22Rv1 (cell line): ENCODE results near the gene CTSF.

ENCODE experiments used
- H3K27ac ChIP-seq: fragments of 450-650 bp; 2 replicates; pipeline ENCODE4 v1.5.1; 2017
- ZFX ChIP-seq: fragments of 450-650 bp; IDR thresholded peaks from 2 replicates; pipeline ENCODE4 v1.6.1; 2017; ENCODE audit warnings: antibody characterized with exemption, borderline replicate concordance
- TF ChIP-seq, protein P1 (sequence below): fragments of 450-650 bp; IDR thresholded peaks from 2 replicates; pipeline ENCODE4 v1.5.1; 2017; ENCODE audit warnings: mild to moderate bottlenecking

The CTSF gene

DNA sequence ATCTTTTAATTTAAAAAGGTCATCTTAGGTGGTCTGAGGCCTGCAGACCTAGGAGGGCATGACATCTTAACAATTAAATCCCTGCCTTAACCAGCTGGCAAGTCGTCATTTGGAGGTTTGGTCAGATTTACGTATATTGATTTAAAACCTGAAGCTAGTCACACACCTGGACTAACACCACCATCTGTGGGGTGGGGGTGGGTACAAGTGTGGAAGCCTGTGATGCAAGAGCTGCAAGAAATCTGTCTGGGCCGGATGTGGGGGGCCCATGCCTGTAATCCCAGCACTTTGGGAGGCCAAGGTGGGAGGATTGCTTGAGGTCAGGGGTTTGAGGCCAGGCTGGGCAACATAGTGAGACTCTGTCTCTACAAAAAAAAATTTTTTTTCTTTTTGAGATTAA lies 12.9 kb upstream of the CTSF start:
- TF ChIP-seq, protein P1, sequence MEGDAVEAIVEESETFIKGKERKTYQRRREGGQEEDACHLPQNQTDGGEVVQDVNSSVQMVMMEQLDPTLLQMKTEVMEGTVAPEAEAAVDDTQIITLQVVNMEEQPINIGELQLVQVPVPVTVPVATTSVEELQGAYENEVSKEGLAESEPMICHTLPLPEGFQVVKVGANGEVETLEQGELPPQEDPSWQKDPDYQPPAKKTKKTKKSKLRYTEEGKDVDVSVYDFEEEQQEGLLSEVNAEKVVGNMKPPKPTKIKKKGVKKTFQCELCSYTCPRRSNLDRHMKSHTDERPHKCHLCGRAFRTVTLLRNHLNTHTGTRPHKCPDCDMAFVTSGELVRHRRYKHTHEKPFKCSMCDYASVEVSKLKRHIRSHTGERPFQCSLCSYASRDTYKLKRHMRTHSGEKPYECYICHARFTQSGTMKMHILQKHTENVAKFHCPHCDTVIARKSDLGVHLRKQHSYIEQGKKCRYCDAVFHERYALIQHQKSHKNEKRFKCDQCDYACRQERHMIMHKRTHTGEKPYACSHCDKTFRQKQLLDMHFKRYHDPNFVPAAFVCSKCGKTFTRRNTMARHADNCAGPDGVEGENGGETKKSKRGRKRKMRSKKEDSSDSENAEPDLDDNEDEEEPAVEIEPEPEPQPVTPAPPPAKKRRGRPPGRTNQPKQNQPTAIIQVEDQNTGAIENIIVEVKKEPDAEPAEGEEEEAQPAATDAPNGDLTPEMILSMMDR = no peak
- TF ChIP-seq ZFX = no peak

DNA sequence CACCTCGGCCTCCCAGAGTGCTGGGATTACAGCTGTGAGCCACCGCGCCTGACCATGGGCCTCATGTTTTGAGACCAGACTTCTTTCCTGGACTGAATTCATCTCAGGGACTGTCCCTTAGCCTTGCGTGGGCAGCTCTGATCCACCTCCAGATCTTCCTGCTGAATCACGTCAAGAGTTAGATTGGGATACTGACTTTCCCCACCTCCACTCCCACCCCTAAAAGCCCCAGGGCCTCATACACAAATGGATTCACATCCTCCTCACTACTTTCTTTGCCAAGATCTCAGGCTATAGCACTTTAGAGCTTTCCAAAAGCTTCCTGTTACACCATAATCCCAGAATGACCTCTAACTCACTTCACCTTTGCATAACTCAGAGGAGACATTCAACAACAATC lies 12.4 kb upstream of the CTSF start:
- TF ChIP-seq, protein P1 = no peak
- TF ChIP-seq ZFX = no peak
- H3K27ac ChIP-seq = no peak overlapping the region

More for the DNA sequence above, 12.9 kb upstream of the CTSF start:
- H3K27ac ChIP-seq = no peak overlapping the region

DNA sequence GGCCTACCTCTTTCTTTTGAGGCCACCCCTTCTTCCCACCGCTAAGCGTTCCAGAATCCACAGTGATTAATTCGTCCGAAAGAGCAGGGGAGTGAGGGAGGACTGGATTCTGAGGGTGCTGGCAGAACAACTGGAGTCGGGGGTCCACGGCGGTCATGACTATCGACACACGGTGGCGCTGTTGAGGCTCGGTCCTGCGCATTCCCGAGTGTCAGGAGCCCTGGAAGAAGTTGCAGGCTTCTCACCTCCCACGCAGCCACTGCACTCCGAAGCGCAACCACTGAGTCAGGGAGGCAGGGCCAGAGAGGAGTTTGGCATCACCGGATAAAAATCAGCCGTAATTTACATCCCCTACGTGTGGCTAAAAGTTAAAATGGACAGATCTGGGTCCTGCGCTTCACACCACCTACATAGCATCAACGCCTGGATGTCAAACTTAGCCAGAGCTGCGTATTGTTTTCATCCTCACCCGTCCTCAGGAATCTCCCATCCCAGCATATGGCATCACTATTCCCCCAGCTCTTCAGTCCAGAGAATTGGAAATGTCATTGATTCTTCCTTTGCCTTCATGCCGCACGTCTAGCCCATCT lies 10.7 kb upstream of the CTSF start:
- TF ChIP-seq ZFX = no peak
- TF ChIP-seq, protein P1 = peak; percentile 85
- no peak overlapping the region for H3K27ac ChIP-seq

DNA sequence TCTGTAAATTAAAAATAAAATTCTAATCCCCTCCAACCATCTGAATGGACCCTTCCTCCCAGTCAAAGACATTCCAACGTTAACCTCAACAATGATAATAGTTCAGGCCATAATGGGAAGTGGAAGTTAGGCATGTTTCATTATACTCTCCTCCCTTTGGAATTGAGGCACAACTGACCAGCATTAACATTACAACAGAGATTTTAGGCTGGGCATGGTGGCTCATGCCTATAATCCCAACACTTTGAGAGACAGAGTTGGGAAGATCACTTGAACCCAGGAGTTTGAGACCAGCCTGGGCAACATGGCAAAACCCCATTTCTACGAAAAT lies 2.4 kb upstream of the CTSF start:
- TF ChIP-seq, protein P1 = no peak
- no peak for TF ChIP-seq ZFX
- H3K27ac ChIP-seq = no peak overlapping the region

DNA sequence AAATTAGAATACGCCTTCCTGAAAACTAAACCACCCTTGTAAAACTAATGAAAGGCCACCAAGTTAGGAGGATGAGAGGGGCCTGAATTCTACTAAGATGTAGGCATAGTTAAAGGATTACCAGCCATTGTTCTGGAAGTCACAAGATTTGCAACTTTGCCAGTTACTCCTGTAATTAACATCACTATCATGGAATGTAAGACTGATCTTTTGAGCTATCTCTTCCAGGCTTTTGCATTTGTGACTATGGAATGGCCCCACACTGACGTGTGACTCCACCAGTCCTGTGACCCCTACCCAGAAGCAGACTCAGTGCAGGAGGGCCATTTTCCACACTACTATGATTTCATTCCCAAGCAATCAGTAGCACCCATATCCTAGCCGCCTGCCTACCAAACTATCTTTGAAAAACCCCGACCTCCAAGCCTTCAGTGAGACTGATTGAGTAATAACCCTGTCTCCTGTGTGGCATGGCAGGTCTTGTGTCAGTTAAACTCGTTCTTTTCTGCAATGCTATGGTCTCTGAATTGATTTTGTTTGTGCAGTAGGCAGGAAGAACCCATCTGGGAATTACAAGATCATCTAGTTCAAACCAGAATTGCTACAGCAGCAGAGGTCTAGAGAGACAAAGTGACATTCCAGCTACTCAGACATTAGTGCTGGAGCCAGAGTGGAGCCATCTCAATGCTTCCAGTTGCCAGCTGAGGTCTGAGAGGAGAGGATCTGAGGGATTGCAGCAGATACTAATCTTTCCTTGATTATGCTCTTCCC lies 1.9 kb upstream of the CTSF start:
- no peak for TF ChIP-seq ZFX
- TF ChIP-seq, protein P1 = no peak
- no peak overlapping the region for H3K27ac ChIP-seq

DNA sequence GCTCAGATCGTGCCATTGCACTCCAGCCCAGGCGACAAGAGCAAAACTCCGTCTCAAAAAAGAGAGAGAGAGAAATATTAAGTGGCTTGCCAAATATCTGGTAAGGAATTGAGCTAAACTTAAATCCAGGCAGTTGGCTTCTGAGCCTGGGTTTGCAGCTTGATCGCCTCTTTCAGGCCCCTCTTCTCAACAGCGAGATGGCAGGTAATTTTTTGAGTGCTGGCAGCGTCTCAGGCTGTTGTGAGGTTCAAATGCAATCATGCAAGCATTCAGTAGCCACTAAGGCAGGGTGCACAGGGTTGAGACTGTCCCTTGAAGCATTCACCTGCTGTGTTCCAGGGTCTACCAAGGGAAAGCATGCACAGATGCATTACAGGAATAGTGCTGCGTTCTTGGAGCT lies 670 bp upstream of the CTSF start:
- peak overlapping the region; percentile 31 for H3K27ac ChIP-seq
- no peak for TF ChIP-seq ZFX
- TF ChIP-seq, protein P1 = no peak

DNA sequence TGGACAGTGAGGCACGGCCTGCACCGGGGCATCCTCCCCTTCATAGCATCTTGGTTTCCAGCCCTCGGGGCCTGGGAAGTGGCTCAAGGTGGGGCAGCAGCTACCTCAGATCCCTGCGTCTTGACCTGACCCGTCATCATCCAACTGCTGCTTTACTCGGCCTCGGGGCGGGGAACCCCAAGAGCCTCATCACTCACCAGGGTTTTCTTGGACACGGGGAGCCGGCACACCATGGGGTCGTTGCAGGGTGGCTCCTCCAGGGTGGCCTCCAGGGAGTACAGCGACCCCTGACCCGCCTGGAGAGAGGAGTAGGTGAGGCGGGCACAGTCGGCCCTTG lies 651 bp downstream of the CTSF start:
- TF ChIP-seq ZFX = no peak
- TF ChIP-seq, protein P1 = no peak

More for the DNA sequence above, 651 bp downstream of the CTSF start:
- H3K27ac ChIP-seq = peak overlapping the region; percentile 31; the same call in 1 of the 2 replicates
